Measurements from ENCODE around the gene ARNT2. TPM values are rescaled to one million over a fixed set of nuclear protein-coding genes. Genes with fewer than 3 reads are reported as not detected.

Gene ARNT2
- total RNA-seq, 1 experiment from 2014 or later = 2.2 TPM

GRCh38 chr15:80599359-80599758 is 195.2 kb downstream of the ARNT2 start:
- DNase-seq = no peak

GRCh38 chr15:80600626-80601025 is 196.4 kb downstream of the ARNT2 start:
- DNase-seq = no peak

More at GRCh38 chr15:80599359-80599758, 195.2 kb downstream of the ARNT2 start:
- H3K27me3 ChIP-seq = no peaks in the 10 kb centered on the region
- H3K9me3 ChIP-seq (replicated peaks) = no peaks in the 10 kb centered on the region
- H3K36me3 ChIP-seq = no peaks in the 10 kb centered on the region
- H3K4me1 ChIP-seq = no peaks in the 10 kb centered on the region
- no peak overlapping the region for H3K4me3 ChIP-seq
- no peak overlapping the region for H3K27ac ChIP-seq

GRCh38 chr15:80601256-80601655 is 197.1 kb downstream of the ARNT2 start:
- Histone ChIP-seq H3K27ac (no peak overlapping the region), H3K4me1 (no peaks in the 10 kb centered on the region), H3K9me3 (replicated peaks) (no peaks in the 10 kb centered on the region), H3K36me3 (no peaks in the 10 kb centered on the region), H3K27me3 (no peaks in the 10 kb centered on the region), H3K4me3 (no peak overlapping the region)
- no peak for DNase-seq

More at GRCh38 chr15:80600626-80601025, 196.4 kb downstream of the ARNT2 start:
- H3K36me3 ChIP-seq = no peaks in the 10 kb centered on the region
- no peak overlapping the region for H3K4me3 ChIP-seq
- H3K27ac ChIP-seq = no peak overlapping the region
- H3K9me3 ChIP-seq (replicated peaks) = no peaks in the 10 kb centered on the region
- no peaks in the 10 kb centered on the region for H3K27me3 ChIP-seq
- no peaks in the 10 kb centered on the region for H3K4me1 ChIP-seq

GRCh38 chr15:80604583-80605575 is 200.7 kb downstream of the ARNT2 start:
- Histone ChIP-seq H3K27me3 (peaks cover 5% of the 10 kb centered on the region; the same call in 1 of the 2 replicates), H3K4me1 (no peaks in the 10 kb centered on the region), H3K36me3 (no peaks in the 10 kb centered on the region), H3K9me3 (replicated peaks) (no peaks in the 10 kb centered on the region), H3K4me3 (no peak overlapping the region), H3K27ac (no peak overlapping the region)
- DNase-seq = no peak

- no peak for DNase-seq
- H3K27ac ChIP-seq = no peak overlapping the region
- H3K36me3 ChIP-seq = no peaks in the 10 kb centered on the region
- no peaks in the 10 kb centered on the region for H3K9me3 ChIP-seq (replicated peaks)
- no peak overlapping the region for H3K4me3 ChIP-seq
- no peaks in the 10 kb centered on the region for H3K4me1 ChIP-seq
- H3K27me3 ChIP-seq = peaks cover 5% of the 10 kb centered on the region; the same call in 1 of the 2 replicates
Observed at GRCh38 chr15:80605591-80606150, 201.5 kb downstream of the ARNT2 start.

- DNase-seq = no peak
- peaks cover 5% of the 10 kb centered on the region; the same call in 1 of the 2 replicates for H3K27me3 ChIP-seq
- H3K4me3 ChIP-seq = no peak overlapping the region
- H3K9me3 ChIP-seq (replicated peaks) = no peaks in the 10 kb centered on the region
- no peak overlapping the region for H3K27ac ChIP-seq
- no peaks in the 10 kb centered on the region for H3K36me3 ChIP-seq
- H3K4me1 ChIP-seq = no peaks in the 10 kb centered on the region
Observed at GRCh38 chr15:80606511-80607071, 202.4 kb downstream of the ARNT2 start.

- no peak for DNase-seq
- no peak overlapping the region for H3K27ac ChIP-seq
Observed at GRCh38 chr15:80607287-80607980, 203.3 kb downstream of the ARNT2 start.

GRCh38 chr15:80608688-80609087 is 204.5 kb downstream of the ARNT2 start:
- no peaks in the 10 kb centered on the region for H3K9me3 ChIP-seq (replicated peaks)
- H3K4me1 ChIP-seq = no peaks in the 10 kb centered on the region
- H3K27ac ChIP-seq = no peak overlapping the region
- peaks cover 5% of the 10 kb centered on the region; the same call in 1 of the 2 replicates for H3K27me3 ChIP-seq
- no peaks in the 10 kb centered on the region for H3K36me3 ChIP-seq
- DNase-seq = no peak
- H3K4me3 ChIP-seq = no peak overlapping the region

More at GRCh38 chr15:80607287-80607980, 203.3 kb downstream of the ARNT2 start:
- Histone ChIP-seq H3K4me1 (no peaks in the 10 kb centered on the region), H3K4me3 (no peak overlapping the region), H3K9me3 (replicated peaks) (no peaks in the 10 kb centered on the region), H3K27me3 (peaks cover 5% of the 10 kb centered on the region; the same call in 1 of the 2 replicates), H3K36me3 (no peaks in the 10 kb centered on the region)

- Histone ChIP-seq H3K27ac (no peak overlapping the region), H3K9me3 (replicated peaks) (no peaks in the 10 kb centered on the region), H3K27me3 (peaks cover 5% of the 10 kb centered on the region; the same call in 1 of the 2 replicates), H3K4me3 (no peak overlapping the region), H3K4me1 (no peaks in the 10 kb centered on the region), H3K36me3 (no peaks in the 10 kb centered on the region)
- DNase-seq = no peak
Observed at GRCh38 chr15:80609091-80609490, 204.9 kb downstream of the ARNT2 start.

- Histone ChIP-seq H3K36me3 (no peaks in the 10 kb centered on the region), H3K27ac (no peak overlapping the region), H3K4me1 (no peaks in the 10 kb centered on the region), H3K4me3 (no peak overlapping the region), H3K9me3 (replicated peaks) (no peaks in the 10 kb centered on the region), H3K27me3 (peaks cover 5% of the 10 kb centered on the region; the same call in 1 of the 2 replicates)
- DNase-seq = no peak
Observed at GRCh38 chr15:80609512-80609946, 205.3 kb downstream of the ARNT2 start.

- H3K36me3 ChIP-seq = no peaks in the 10 kb centered on the region
- H3K27me3 ChIP-seq = peaks cover 5% of the 10 kb centered on the region; the same call in 1 of the 2 replicates
- no peaks in the 10 kb centered on the region for H3K4me1 ChIP-seq
- DNase-seq = no peak
- H3K27ac ChIP-seq = no peak overlapping the region
- no peaks in the 10 kb centered on the region for H3K9me3 ChIP-seq (replicated peaks)
- H3K4me3 ChIP-seq = no peak overlapping the region
Observed at GRCh38 chr15:80611543-80612080, 207.4 kb downstream of the ARNT2 start.

GRCh38 chr15:80612118-80612823 is 208.1 kb downstream of the ARNT2 start:
- Histone ChIP-seq H3K4me1 (no peaks in the 10 kb centered on the region), H3K36me3 (no peaks in the 10 kb centered on the region), H3K9me3 (replicated peaks) (no peaks in the 10 kb centered on the region), H3K27me3 (peaks cover 5% of the 10 kb centered on the region; the same call in 1 of the 2 replicates), H3K4me3 (no peak overlapping the region), H3K27ac (no peak overlapping the region)
- no peak for DNase-seq

GRCh38 chr15:80613762-80614365 is 209.7 kb downstream of the ARNT2 start:
- no peaks in the 10 kb centered on the region for H3K27me3 ChIP-seq
- H3K36me3 ChIP-seq = no peaks in the 10 kb centered on the region
- H3K27ac ChIP-seq = no peak overlapping the region
- H3K4me1 ChIP-seq = no peaks in the 10 kb centered on the region
- no peak for DNase-seq
- no peak overlapping the region for H3K4me3 ChIP-seq
- no peaks in the 10 kb centered on the region for H3K9me3 ChIP-seq (replicated peaks)
